ENCODE results near the gene RAB8B. TPM values are rescaled to one million over a fixed set of nuclear protein-coding genes. Genes with fewer than 3 reads are reported as not detected.

RAB8B gene
- total and polyA plus RNA-seq, 2 of the 13 experiments (the other 11 are each of a cell fraction or from before 2014, with no cell fraction given): 6.8 to 14.2 TPM

GRCh38 chr15:63157118-63157843 is 32.1 kb upstream of the RAB8B start, which contains the start of gene RPS27L (continued):
- TF ChIP-seq ZNF615 (CRISPR knock-in tag; IDR thresholded peaks at IDR 0.05; ENCODE audit: borderline replicate concordance): no peak
- no peak; the same call in 1 of the 2 replicates for TF ChIP-seq TFE3 (CRISPR knock-in tag; IDR thresholded peaks at IDR 0.05)
- no peak for TF ChIP-seq ZNF597 (CRISPR knock-in tag; IDR thresholded peaks at IDR 0.05)
- TF ChIP-seq NRL (CRISPR knock-in tag; IDR thresholded peaks at IDR 0.05; ENCODE audit: borderline replicate concordance): peak; percentile 58; the same call in 1 of the 2 replicates
- peak; percentile 67; the same call in 1 of the 2 replicates for TF ChIP-seq ATF2 (CRISPR knock-in tag; IDR thresholded peaks at IDR 0.05)
- TF ChIP-seq SSRP1 (CRISPR knock-in tag; IDR thresholded peaks at IDR 0.05): no peak
- no peak for TF ChIP-seq PAF1 (CRISPR knock-in tag; IDR thresholded peaks at IDR 0.05)
- no peak for TF ChIP-seq NPAS2 (CRISPR knock-in tag; IDR thresholded peaks at IDR 0.05; ENCODE audit: borderline replicate concordance)
- 0 out of 2 replicates have a peak, but pooled peaks have one; percentile 7 for TF ChIP-seq GPN1 (CRISPR knock-in tag; IDR thresholded peaks at IDR 0.05; ENCODE audit: borderline replicate concordance)
- TF ChIP-seq ARHGAP35 (CRISPR knock-in tag; IDR thresholded peaks at IDR 0.05; ENCODE audit: borderline replicate concordance): peak; percentile 55; the same call in 1 of the 2 replicates
- peak; percentile 90 for TF ChIP-seq KAT7 (CRISPR knock-in tag; IDR thresholded peaks at IDR 0.05; ENCODE audit: borderline replicate concordance)
- no peak for TF ChIP-seq ZNF33A (CRISPR knock-in tag; IDR thresholded peaks at IDR 0.05; ENCODE audit: borderline replicate concordance)
- TF ChIP-seq SPEN (CRISPR knock-in tag; IDR thresholded peaks at IDR 0.05; ENCODE audit: low read depth): peak; percentile 41; the same call in 1 of the 2 replicates
- TF ChIP-seq NCOA2 (CRISPR knock-in tag; IDR thresholded peaks at IDR 0.05): peak; percentile 54
- TF ChIP-seq RAD21 (CRISPR knock-in tag; IDR thresholded peaks at IDR 0.05): peak; percentile 43; the same call in 1 of the 2 replicates
- peak; percentile 51; the same call in 1 of the 2 replicates for TF ChIP-seq HOXA9 (CRISPR knock-in tag; IDR thresholded peaks at IDR 0.05; ENCODE audit: borderline replicate concordance)
- TF ChIP-seq POGK (CRISPR knock-in tag; conservative IDR thresholded peaks at IDR 0.05): peak; percentile 59
- peak; percentile 83; the same call in 1 of the 2 replicates for TF ChIP-seq MAX (IDR thresholded peaks at IDR 0.05)
- 0 out of 2 replicates have a peak, but pooled peaks have one; percentile 31 for TF ChIP-seq LRRFIP1 (CRISPR knock-in tag; conservative IDR thresholded peaks at IDR 0.05)
- TF ChIP-seq ZSCAN22 (CRISPR knock-in tag; IDR thresholded peaks at IDR 0.05): no peak

All from HepG2 (cell line).